ENCODE results near the gene KRTAP10-10. TPM values are rescaled to one million over a fixed set of nuclear protein-coding genes. Genes with fewer than 3 reads are reported as not detected.
"Not testable (repeated sequence)": the region's sequence is repeated elsewhere in the genome, so short reads cannot be mapped to it uniquely, and the experiment has no call there.

The KRTAP10-10 gene
- total RNA-seq, 2 donors from 2014 or later, result not detected

DNA sequence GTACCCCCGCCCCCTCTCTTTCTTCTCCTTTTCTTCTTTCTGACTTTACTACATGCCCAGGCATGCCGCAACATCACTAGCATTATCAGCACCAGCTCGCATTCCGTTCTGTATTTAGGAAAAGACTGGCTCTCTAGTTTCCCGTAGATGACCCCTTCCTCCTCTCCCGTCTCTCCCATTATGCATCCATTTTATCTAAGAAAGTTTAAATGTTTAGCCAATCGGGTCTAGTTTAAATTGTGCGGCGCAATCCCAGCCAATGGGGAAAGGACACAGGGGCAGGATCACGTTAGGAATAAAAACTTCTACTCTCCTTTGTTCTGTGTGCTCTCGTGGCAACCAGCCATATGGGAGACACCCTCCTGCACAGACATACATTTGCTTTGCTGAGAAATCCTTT is 39.1 kb upstream of the KRTAP10-10 start:
- DNase-seq, result no peak
- no peaks in the 10 kb centered on the region for H3K4me1 Mint-ChIP-seq (ENCODE audit: low read depth)
- H3K27me3 Mint-ChIP-seq (ENCODE audit: low read depth), result no peaks in the 10 kb centered on the region
- no peak overlapping the region for H3K4me3 Mint-ChIP-seq
- H3K36me3 Mint-ChIP-seq (ENCODE audit: insufficient read depth in 2 of 2), result peaks cover 0 to 2% of the 10 kb centered on the region in 2 donors
- no peak overlapping the region for H3K27ac Mint-ChIP-seq
- ATAC-seq (replicated peaks in 1 of 2), result no peak
- peaks cover 1 to 3% of the 10 kb centered on the region in 2 donors for H3K9me3 Mint-ChIP-seq

GRCh38 chr21:44599264-44600029 is 37.7 kb upstream of the KRTAP10-10 start:
- DNase-seq (no peak), ATAC-seq (replicated peaks in 1 of 2) (no peak)
- Mint-ChIP-seq H3K27me3 (ENCODE audit: low read depth) (no peaks in the 10 kb centered on the region), H3K36me3 (ENCODE audit: insufficient read depth in 2 of 2) (peaks cover 0 to 2% of the 10 kb centered on the region in 2 donors), H3K4me3 (no peak overlapping the region), H3K27ac (no peak overlapping the region), H3K9me3 (peaks cover 1 to 3% of the 10 kb centered on the region in 2 donors), H3K4me1 (ENCODE audit: low read depth) (no peaks in the 10 kb centered on the region)

GRCh38 chr21:44600118-44600978 is 36.8 kb upstream of the KRTAP10-10 start, which contains the start of gene KRTAP10-7:
Gene KRTAP10-7, plus strand, starts transcription at chr21:44600597. Its CDS starts 25 bp downstream, at chr21:44600622.
- H3K4me1 Mint-ChIP-seq (ENCODE audit: low read depth); DNase-seq; H3K36me3 Mint-ChIP-seq (ENCODE audit: insufficient read depth in 2 of 2); ATAC-seq (replicated peaks in 1 of 2); H3K27me3 Mint-ChIP-seq (ENCODE audit: low read depth); H3K9me3 Mint-ChIP-seq; H3K4me3 Mint-ChIP-seq; H3K27ac Mint-ChIP-seq: not testable (repeated sequence)

- not testable (repeated sequence) for H3K4me3 Mint-ChIP-seq; ATAC-seq (replicated peaks in 1 of 2); H3K36me3 Mint-ChIP-seq (ENCODE audit: insufficient read depth in 2 of 2); H3K27ac Mint-ChIP-seq; DNase-seq; H3K27me3 Mint-ChIP-seq (ENCODE audit: low read depth); H3K4me1 Mint-ChIP-seq (ENCODE audit: low read depth); H3K9me3 Mint-ChIP-seq
Observed at GRCh38 chr21:44601091-44601490, 36.1 kb upstream of the KRTAP10-10 start.

DNA sequence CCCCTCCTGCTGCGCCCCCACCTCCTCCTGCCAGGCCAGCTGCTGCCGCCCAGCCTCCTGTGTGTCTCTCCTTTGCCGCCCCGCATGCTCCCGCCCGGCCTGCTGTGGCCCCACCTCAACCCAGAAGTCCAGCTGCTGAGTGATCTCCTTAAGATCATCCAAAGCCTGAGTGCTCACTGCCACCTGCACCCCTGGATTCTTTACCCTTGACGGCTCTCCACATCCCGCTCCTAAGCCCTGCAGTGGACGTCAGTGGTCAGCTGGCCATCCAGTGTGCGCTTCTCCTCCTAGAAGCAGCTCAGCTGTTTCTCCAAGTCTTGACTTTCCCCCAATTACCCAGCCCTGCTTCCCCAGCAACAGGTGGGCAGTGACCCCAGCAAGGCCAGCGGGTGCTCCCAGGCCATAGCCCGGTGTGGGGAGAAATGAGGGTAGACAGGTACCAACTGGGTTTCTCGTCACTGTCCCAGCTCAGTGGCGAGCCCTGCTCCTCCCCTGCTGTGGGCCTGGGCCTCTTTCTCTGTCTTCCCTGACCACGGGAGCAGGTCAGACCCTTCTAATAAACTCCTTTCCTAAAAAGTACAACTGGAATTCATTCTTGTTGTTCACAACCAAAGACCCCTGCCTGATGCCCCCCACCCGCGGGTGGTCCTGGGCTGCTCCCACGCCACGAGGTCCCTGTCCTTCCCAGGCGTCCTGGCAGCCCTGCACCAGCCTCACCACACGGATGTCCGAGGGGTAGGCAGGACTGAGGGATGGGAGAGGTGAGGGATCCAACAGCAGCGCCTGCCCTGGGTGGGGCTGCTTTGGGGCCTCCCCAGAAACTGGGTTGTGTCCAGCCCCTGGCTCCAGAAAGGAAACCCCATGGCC is 35.3 kb upstream of the KRTAP10-10 start:
- peaks cover 1 to 6% of the 10 kb centered on the region in 2 donors for H3K9me3 Mint-ChIP-seq
- ATAC-seq (replicated peaks in 1 of 2) (no peak), DNase-seq (no peak)
- no peaks in the 10 kb centered on the region for H3K27me3 Mint-ChIP-seq (ENCODE audit: low read depth)
- H3K27ac Mint-ChIP-seq, result no peak overlapping the region
- H3K4me1 Mint-ChIP-seq (ENCODE audit: low read depth), result no peaks in the 10 kb centered on the region
- H3K4me3 Mint-ChIP-seq, result no peak overlapping the region
- peaks cover 0 to 2% of the 10 kb centered on the region in 2 donors for H3K36me3 Mint-ChIP-seq (ENCODE audit: insufficient read depth in 2 of 2)

GRCh38 chr21:44602463-44602850 is 34.7 kb upstream of the KRTAP10-10 start:
- Mint-ChIP-seq H3K9me3 (peaks cover 1 to 6% of the 10 kb centered on the region in 2 donors), H3K27me3 (ENCODE audit: low read depth) (no peaks in the 10 kb centered on the region), H3K27ac (no peak overlapping the region), H3K4me3 (no peak overlapping the region), H3K4me1 (ENCODE audit: low read depth) (no peaks in the 10 kb centered on the region), H3K36me3 (ENCODE audit: insufficient read depth in 2 of 2) (peaks cover 0 to 2% of the 10 kb centered on the region in 2 donors)
- no peak for DNase-seq
- no peak for ATAC-seq (replicated peaks in 1 of 2)

- peaks cover 0 to 6% of the 10 kb centered on the region in 2 donors for H3K9me3 Mint-ChIP-seq
- no peak overlapping the region for H3K27ac Mint-ChIP-seq
- peaks cover 0 to 2% of the 10 kb centered on the region in 2 donors for H3K36me3 Mint-ChIP-seq (ENCODE audit: insufficient read depth in 2 of 2)
- DNase-seq (no peak), ATAC-seq (replicated peaks in 1 of 2) (no peak)
- no peaks in the 10 kb centered on the region for H3K4me1 Mint-ChIP-seq (ENCODE audit: low read depth)
- H3K27me3 Mint-ChIP-seq (ENCODE audit: low read depth), result no peaks in the 10 kb centered on the region
- H3K4me3 Mint-ChIP-seq, result no peak overlapping the region
Observed at GRCh38 chr21:44603109-44603875, 33.9 kb upstream of the KRTAP10-10 start.

DNA sequence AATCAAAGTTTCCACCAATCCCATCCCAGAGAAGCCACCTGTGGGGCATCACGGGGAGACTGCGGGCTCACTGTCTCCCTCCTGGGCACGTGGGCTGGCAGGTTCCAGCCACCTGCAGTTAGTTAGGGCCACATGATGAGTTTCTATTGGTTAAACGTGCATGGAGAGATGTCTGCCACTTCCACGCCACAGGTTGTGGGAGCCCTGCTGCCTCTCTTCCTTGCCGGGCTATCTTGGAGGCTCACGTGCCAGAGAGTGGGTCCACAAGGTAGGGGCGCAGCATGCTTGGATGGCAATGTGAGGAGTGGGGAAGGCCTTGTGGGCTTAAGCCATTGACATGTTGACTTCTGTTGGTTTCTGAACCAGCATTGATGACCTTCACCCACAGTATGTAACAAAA is 33.2 kb upstream of the KRTAP10-10 start:
- Mint-ChIP-seq H3K27ac (no peak overlapping the region), H3K4me1 (ENCODE audit: low read depth) (no peaks in the 10 kb centered on the region), H3K27me3 (ENCODE audit: low read depth) (no peaks in the 10 kb centered on the region), H3K4me3 (no peak overlapping the region), H3K36me3 (ENCODE audit: insufficient read depth in 2 of 2) (peaks cover under 1 to 3% of the 10 kb centered on the region in 2 donors), H3K9me3 (peaks cover 1 to 6% of the 10 kb centered on the region in 2 donors)
- DNase-seq (no peak), ATAC-seq (replicated peaks in 1 of 2) (no peak)

GRCh38 chr21:44606495-44606894 is 30.7 kb upstream of the KRTAP10-10 start:
- DNase-seq (no peak), ATAC-seq (replicated peaks in 1 of 2) (no peak)
- Mint-ChIP-seq H3K27ac (no peak overlapping the region), H3K4me3 (no peak overlapping the region), H3K36me3 (ENCODE audit: insufficient read depth in 2 of 2) (peaks cover 8 to 13% of the 10 kb centered on the region in 2 donors), H3K9me3 (peaks cover 9 to 14% of the 10 kb centered on the region in 2 donors), H3K27me3 (ENCODE audit: low read depth) (no peaks in the 10 kb centered on the region), H3K4me1 (ENCODE audit: low read depth) (no peaks in the 10 kb centered on the region)

DNA sequence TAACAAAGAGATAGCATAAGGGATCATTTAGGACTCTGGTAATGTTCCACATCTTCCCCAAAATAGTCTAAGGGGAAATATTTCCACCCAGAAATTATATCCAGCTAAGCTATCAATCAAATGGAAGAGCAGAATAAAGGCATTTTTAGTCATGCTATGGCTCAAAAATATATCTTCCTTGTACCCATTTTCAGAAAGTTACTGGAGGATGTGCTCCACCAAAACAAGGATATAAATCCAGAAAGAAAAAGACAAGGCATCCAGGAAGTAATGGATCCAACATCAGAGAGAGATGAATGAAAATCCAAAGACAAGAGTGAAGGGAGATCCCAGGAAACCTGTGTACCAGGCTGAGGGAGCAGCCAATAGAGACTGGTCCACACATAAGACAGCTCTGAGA is 28.0 kb upstream of the KRTAP10-10 start:
- no peak for ATAC-seq (replicated peaks in 1 of 2)
- no peaks in the 10 kb centered on the region for H3K4me1 Mint-ChIP-seq (ENCODE audit: low read depth)

GRCh38 chr21:44610157-44610843 is 26.9 kb upstream of the KRTAP10-10 start:
- Mint-ChIP-seq H3K9me3 (peaks cover 9 to 12% of the 10 kb centered on the region in 2 donors), H3K36me3 (ENCODE audit: insufficient read depth in 2 of 2) (peaks cover 10 to 13% of the 10 kb centered on the region in 2 donors)
- not testable (repeated sequence) for H3K4me3 Mint-ChIP-seq; H3K27me3 Mint-ChIP-seq (ENCODE audit: low read depth); H3K4me1 Mint-ChIP-seq (ENCODE audit: low read depth); H3K27ac Mint-ChIP-seq; DNase-seq; ATAC-seq (replicated peaks in 1 of 2)

More for the DNA sequence above, 28.0 kb upstream of the KRTAP10-10 start:
- no peak overlapping the region for H3K4me3 Mint-ChIP-seq
- DNase-seq, result no peak
- H3K9me3 Mint-ChIP-seq, result peaks cover 9 to 14% of the 10 kb centered on the region in 2 donors
- no peaks in the 10 kb centered on the region for H3K27me3 Mint-ChIP-seq (ENCODE audit: low read depth)
- H3K27ac Mint-ChIP-seq, result no peak overlapping the region
- H3K36me3 Mint-ChIP-seq (ENCODE audit: insufficient read depth in 2 of 2), result peaks cover 10 to 13% of the 10 kb centered on the region in 2 donors

Data from activated T-cell treated with anti-CD3 and anti-CD28 coated beads, Interleukin-2, amount 50 U/mL, for 72 hours (primary cell).